ENCODE measurements around the gene CCNQ. TPM values are rescaled to one million over a fixed set of nuclear protein-coding genes. Genes with fewer than 3 reads are reported as not detected.

CCNQ gene
- total and polyA plus RNA-seq, 4 donors, result 8.9 to 14.7 (median 9.8) TPM

GRCh38 chrX:153632595-153632946 lies 33.6 kb upstream of the CCNQ start:
- H3K9me3 ChIP-seq (ENCODE audit: control insufficient read depth in 4 of 4, low read length in 3 of 4), result no peaks in the 10 kb centered on the region
- no peaks in the 10 kb centered on the region for H3K36me3 ChIP-seq (ENCODE audit: control insufficient read depth in 4 of 4, insufficient read depth in 3 of 4, low read depth in 1 of 4, low read length in 3 of 4)
- no peak for TF ChIP-seq REST (IDR thresholded peaks at IDR 0.05)
- no peak for TF ChIP-seq CTCF (IDR thresholded peaks at IDR 0.05; ENCODE audit: low read depth, low read length, missing input control)
- TF ChIP-seq MAX (IDR thresholded peaks at IDR 0.05), result no peak
- TF ChIP-seq TAF1 (conservative IDR thresholded peaks at IDR 0.05), result no peak
- TF ChIP-seq GABPA (IDR thresholded peaks at IDR 0.05 in 1 of 2, conservative IDR thresholded peaks at IDR 0.05 in 1 of 2), result no peak
- TF ChIP-seq HNF4A (conservative IDR thresholded peaks at IDR 0.05), result no peak
- TF ChIP-seq HNF4G (IDR thresholded peaks at IDR 0.05), result no peak
- no peak for TF ChIP-seq SP1 (IDR thresholded peaks at IDR 0.05)
- TF ChIP-seq ATF3 (IDR thresholded peaks at IDR 0.05), result no peak
- TF ChIP-seq NR2F2 (IDR thresholded peaks at IDR 0.05), result no peak
- no peak for TF ChIP-seq FOXA1 (IDR thresholded peaks at IDR 0.05)
- no peak for TF ChIP-seq RXRA (IDR thresholded peaks at IDR 0.05)
- no peak for TF ChIP-seq FOXA2 (IDR thresholded peaks at IDR 0.05)
- no peak for TF ChIP-seq RAD21 (IDR thresholded peaks at IDR 0.05)
- no peak for TF ChIP-seq EGR1 (IDR thresholded peaks at IDR 0.05; ENCODE audit: low read depth in 2 of 2)
- TF ChIP-seq YY1 (IDR thresholded peaks at IDR 0.05), result no peak
- TF ChIP-seq JUND (IDR thresholded peaks at IDR 0.05), result no peak
- no peak for TF ChIP-seq ZBTB33 (IDR thresholded peaks at IDR 0.05)
- no peak for DNase-seq (ENCODE audit: low spot score)
- H3K4me3 ChIP-seq (ENCODE audit: low read depth in 1 of 3, low read length in 3 of 3), result no peak overlapping the region
- H3K4me1 ChIP-seq (ENCODE audit: control insufficient read depth in 4 of 4, insufficient read depth in 4 of 4, low read length in 3 of 4), result peaks cover 1 to 10% (median 3%) of the 10 kb centered on the region in 4 donors
- no peak overlapping the region for H3K9ac ChIP-seq (ENCODE audit: low read depth in 1 of 2, low read length in 2 of 2)
- WGBS, result 80% methylated on average over 7 of the region's 7 CpGs
- no peaks in the 10 kb centered on the region for H3K27me3 ChIP-seq (ENCODE audit: control insufficient read depth in 4 of 4, insufficient read depth in 4 of 4, low read length in 3 of 4)
- H3K27ac ChIP-seq (ENCODE audit: low read depth in 1 of 2, low read length in 2 of 2), result no peak overlapping the region

Data from liver (tissue), 9 donors.